Liver (tissue), 9 donors: ENCODE results near the gene CAPN7. TPM values are rescaled to one million over a fixed set of nuclear protein-coding genes. Genes with fewer than 3 reads are reported as not detected.

Experiments used
- DNase-seq: peaks from one replicate; pipeline ENCODE4 v3.0.0-alpha.2; 2017; ENCODE audit warnings: low spot score
- H3K27ac ChIP-seq, 2 donors: one replicate each; pipeline ENCODE4 v1.7.0; 2013; ENCODE audit warnings: inconsistent platforms in 2 of 2, low read length in 2 of 2, control low read depth in 1 of 2, low read depth in 1 of 2, mild to moderate bottlenecking in 1 of 2
- H3K27me3 ChIP-seq, 4 donors: one replicate each; pipeline versions ENCODE4 v1.6.1 to v1.7.0; 2013; ENCODE audit warnings: low read length in 3 of 4, inconsistent platforms in 1 of 4, mild to moderate bottlenecking in 1 of 4, moderate library complexity in 1 of 4; ENCODE audit not compliant: control insufficient read depth in 4 of 4, insufficient read depth in 4 of 4
- H3K36me3 ChIP-seq, 4 donors: one replicate each; pipeline versions ENCODE4 v1.6.1 to v1.7.0; 2013; ENCODE audit warnings: low read length in 3 of 4, mild to moderate bottlenecking in 3 of 4, low read depth in 1 of 4, moderate library complexity in 1 of 4; ENCODE audit not compliant: control insufficient read depth in 4 of 4, insufficient read depth in 3 of 4
- H3K4me1 ChIP-seq, 4 donors: one replicate each; pipeline versions ENCODE4 v1.6.1 to v1.7.0; 2013; ENCODE audit warnings: low read length in 3 of 4, mild to moderate bottlenecking in 3 of 4, moderate library complexity in 1 of 4; ENCODE audit not compliant: control insufficient read depth in 4 of 4, insufficient read depth in 4 of 4
- H3K4me3 ChIP-seq, 3 donors: one replicate each; pipeline versions ENCODE4 v1.6.1 to v1.7.0; 2013; ENCODE audit warnings: low read length in 3 of 3, control low read depth in 1 of 3, low read depth in 1 of 3, mild to moderate bottlenecking in 1 of 3
- H3K9ac ChIP-seq, 2 donors: one replicate each; pipeline ENCODE4 v1.7.0; 2013; ENCODE audit warnings: low read length in 2 of 2, mild to moderate bottlenecking in 2 of 2, moderate library complexity in 2 of 2, control low read depth in 1 of 2, low read depth in 1 of 2
- H3K9me3 ChIP-seq, 4 donors: one replicate each; pipeline versions ENCODE4 v1.6.1 to v1.7.0; 2013; ENCODE audit warnings: low read length in 3 of 4; ENCODE audit not compliant: control insufficient read depth in 4 of 4
- EGR1 ChIP-seq, 2 donors: IDR thresholded peaks; 2 replicates each; pipeline ENCODE4 v1.6.1; 2016 to 2018; ENCODE audit warnings: antibody characterized with exemption in 2 of 2, low read depth in 2 of 2
- FOXA1 ChIP-seq: IDR thresholded peaks from 2 replicates; pipeline ENCODE4 v1.6.1; 2016; ENCODE audit warnings: antibody characterized with exemption
- FOXA2 ChIP-seq: IDR thresholded peaks from 2 replicates; pipeline ENCODE4 v1.6.1; 2016; ENCODE audit warnings: antibody characterized with exemption
- GABPA ChIP-seq, 2 donors: IDR thresholded peaks in 1 of 2; conservative IDR thresholded peaks in 1 of 2; 2 replicates each; pipeline ENCODE4 v1.6.1; 2016; ENCODE audit warnings: antibody characterized with exemption in 2 of 2, mild to moderate bottlenecking in 1 of 2, moderate library complexity in 1 of 2
- HNF4A ChIP-seq, 2 donors: conservative IDR thresholded peaks; 2 replicates each; pipeline ENCODE4 v1.6.1; 2016; ENCODE audit warnings: antibody characterized with exemption in 2 of 2, mild to moderate bottlenecking in 2 of 2
- HNF4G ChIP-seq: IDR thresholded peaks from 2 replicates; pipeline ENCODE4 v1.6.1; 2016; ENCODE audit warnings: antibody characterized with exemption
- JUND ChIP-seq, 2 donors: IDR thresholded peaks; 2 replicates each; pipeline ENCODE4 v1.6.1; 2016; ENCODE audit warnings: antibody characterized with exemption in 2 of 2
- NR2F2 ChIP-seq: IDR thresholded peaks from 2 replicates; pipeline ENCODE4 v1.6.1; 2016; ENCODE audit warnings: antibody characterized with exemption
- RAD21 ChIP-seq, 2 donors: IDR thresholded peaks; 2 replicates each; pipeline ENCODE4 v1.6.1; 2016; ENCODE audit warnings: antibody characterized with exemption in 2 of 2, mild to moderate bottlenecking in 2 of 2
- REST ChIP-seq: IDR thresholded peaks from 2 replicates; pipeline ENCODE4 v1.6.1; 2016; ENCODE audit warnings: antibody characterized with exemption, mild to moderate bottlenecking
- RXRA ChIP-seq, 2 donors: IDR thresholded peaks; 2 replicates each; pipeline ENCODE4 v1.6.1; 2017 to 2018; ENCODE audit warnings: antibody characterized with exemption in 2 of 2, mild to moderate bottlenecking in 1 of 2
- SP1 ChIP-seq: IDR thresholded peaks from 2 replicates; pipeline ENCODE4 v1.6.1; 2018; ENCODE audit warnings: antibody characterized with exemption, mild to moderate bottlenecking
- TAF1 ChIP-seq: conservative IDR thresholded peaks from 2 replicates; pipeline ENCODE4 v1.6.1; 2016; ENCODE audit warnings: antibody characterized with exemption, mild to moderate bottlenecking
- YY1 ChIP-seq: IDR thresholded peaks from 2 replicates; pipeline ENCODE4 v1.6.1; 2016; ENCODE audit warnings: antibody characterized with exemption, mild to moderate bottlenecking
- WGBS: extraction: QIAGEN DNeasy Blood & Tissue Kit; methylation state at CpG from one replicate; pipeline ENCODE4 v1.1.7; 2013; 5-methylcytosine and 5-hydroxymethylcytosine counted together
- polyA plus RNA-seq, 2 donors: library from polyadenylated mRNA; stranded (reverse) in 1 of 2; unstranded in 1 of 2; fragments of 200-250 nt in 1 of 2; fragments of >200 nt in 1 of 2; fragmentation: Nextera tagmentation in 1 of 2; extraction: Ambion mirVana in 1 of 2; gene quantifications; one replicate each; pipeline versions ENCODE4 v1.2.1 to v1.2.3, GENCODE V29; 2013 to 2015
- total RNA-seq, 2 donors: library from RNA; depleted of rRNA; stranded (reverse); fragments of >200 nt; gene quantifications; one replicate each; pipeline ENCODE4 v1.2.3, GENCODE V29; 2014
- TF ChIP-seq, protein P1 (sequence below): IDR thresholded peaks from 2 replicates; pipeline ENCODE4 v1.6.1; 2016; ENCODE audit warnings: antibody characterized with exemption
- TF ChIP-seq, protein P2 (sequence below): IDR thresholded peaks from 2 replicates; pipeline ENCODE4 v1.6.1; 2016; ENCODE audit warnings: antibody characterized with exemption
- TF ChIP-seq, protein P3 (sequence below): IDR thresholded peaks from 2 replicates; pipeline ENCODE4 v1.6.1; 2016; ENCODE audit warnings: antibody characterized with exemption
- TF ChIP-seq, protein P4 (sequence below): fragments of 150-350 bp; IDR thresholded peaks from 2 replicates; pipeline ENCODE4 v1.5.1; 2017; ENCODE audit warnings: improper control_type of control experiment, low read depth, low read length; ENCODE audit not compliant: missing input control
- donor health status: healthy.
- donor health status: healthy.
- donor health status: healthy.
- donor health status: healthy.
- donor health status: healthy.

The CAPN7 gene
- total and polyA plus RNA-seq, 4 donors, result 9.5 to 41.9 (median 17.9) TPM

DNA sequence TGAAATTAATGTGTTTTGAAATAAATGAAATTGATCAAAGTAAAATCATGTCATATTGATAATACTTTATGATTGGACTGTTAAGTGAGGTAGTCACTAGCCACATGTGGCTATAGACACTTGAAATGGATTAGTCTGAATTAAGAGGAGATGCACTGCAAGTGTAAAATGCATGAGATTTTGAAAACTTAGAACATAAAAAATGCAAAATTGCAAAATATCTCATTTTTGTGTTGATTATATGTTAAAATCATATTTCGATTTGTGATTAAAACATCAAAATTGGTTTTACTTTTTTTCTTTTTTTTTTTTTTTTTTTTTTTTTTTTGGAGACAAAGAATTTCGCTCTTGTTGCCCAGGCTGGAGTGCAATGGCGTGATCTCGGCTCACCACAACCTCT lies 23.2 kb downstream of the CAPN7 start:
- no peak overlapping the region for H3K27ac ChIP-seq
- no peak for DNase-seq
- H3K4me1 ChIP-seq, result no peaks in the 10 kb centered on the region
- no peak overlapping the region for H3K4me3 ChIP-seq
- TF ChIP-seq FOXA2, result no peak
- TF ChIP-seq RXRA (IDR thresholded peaks at IDR 0.05), result no peak
- TF ChIP-seq RAD21 (IDR thresholded peaks at IDR 0.05), result no peak
- TF ChIP-seq NR2F2, result no peak
- TF ChIP-seq YY1, result no peak
- TF ChIP-seq, protein P1, sequence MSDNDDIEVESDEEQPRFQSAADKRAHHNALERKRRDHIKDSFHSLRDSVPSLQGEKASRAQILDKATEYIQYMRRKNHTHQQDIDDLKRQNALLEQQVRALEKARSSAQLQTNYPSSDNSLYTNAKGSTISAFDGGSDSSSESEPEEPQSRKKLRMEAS, result no peak
- no peak for TF ChIP-seq GABPA (IDR thresholded peaks at IDR 0.05 in 1 of 2, conservative IDR thresholded peaks at IDR 0.05 in 1 of 2)
- no peak for TF ChIP-seq SP1
- no peak for TF ChIP-seq FOXA1
- no peak for TF ChIP-seq HNF4G
- no peak for TF ChIP-seq JUND (IDR thresholded peaks at IDR 0.05)
- no peak for TF ChIP-seq REST
- TF ChIP-seq, protein P2, sequence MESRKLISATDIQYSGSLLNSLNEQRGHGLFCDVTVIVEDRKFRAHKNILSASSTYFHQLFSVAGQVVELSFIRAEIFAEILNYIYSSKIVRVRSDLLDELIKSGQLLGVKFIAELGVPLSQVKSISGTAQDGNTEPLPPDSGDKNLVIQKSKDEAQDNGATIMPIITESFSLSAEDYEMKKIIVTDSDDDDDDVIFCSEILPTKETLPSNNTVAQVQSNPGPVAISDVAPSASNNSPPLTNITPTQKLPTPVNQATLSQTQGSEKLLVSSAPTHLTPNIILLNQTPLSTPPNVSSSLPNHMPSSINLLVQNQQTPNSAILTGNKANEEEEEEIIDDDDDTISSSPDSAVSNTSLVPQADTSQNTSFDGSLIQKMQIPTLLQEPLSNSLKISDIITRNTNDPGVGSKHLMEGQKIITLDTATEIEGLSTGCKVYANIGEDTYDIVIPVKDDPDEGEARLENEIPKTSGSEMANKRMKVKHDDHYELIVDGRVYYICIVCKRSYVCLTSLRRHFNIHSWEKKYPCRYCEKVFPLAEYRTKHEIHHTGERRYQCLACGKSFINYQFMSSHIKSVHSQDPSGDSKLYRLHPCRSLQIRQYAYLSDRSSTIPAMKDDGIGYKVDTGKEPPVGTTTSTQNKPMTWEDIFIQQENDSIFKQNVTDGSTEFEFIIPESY, result no peak
- TF ChIP-seq HNF4A (conservative IDR thresholded peaks at IDR 0.05), result no peak
- no peak for TF ChIP-seq TAF1
- no peak for TF ChIP-seq EGR1 (IDR thresholded peaks at IDR 0.05; ENCODE audit: low read depth in 2 of 2)
- TF ChIP-seq, protein P3, sequence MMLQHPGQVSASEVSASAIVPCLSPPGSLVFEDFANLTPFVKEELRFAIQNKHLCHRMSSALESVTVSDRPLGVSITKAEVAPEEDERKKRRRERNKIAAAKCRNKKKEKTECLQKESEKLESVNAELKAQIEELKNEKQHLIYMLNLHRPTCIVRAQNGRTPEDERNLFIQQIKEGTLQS, result no peak
- TF ChIP-seq, protein P4, sequence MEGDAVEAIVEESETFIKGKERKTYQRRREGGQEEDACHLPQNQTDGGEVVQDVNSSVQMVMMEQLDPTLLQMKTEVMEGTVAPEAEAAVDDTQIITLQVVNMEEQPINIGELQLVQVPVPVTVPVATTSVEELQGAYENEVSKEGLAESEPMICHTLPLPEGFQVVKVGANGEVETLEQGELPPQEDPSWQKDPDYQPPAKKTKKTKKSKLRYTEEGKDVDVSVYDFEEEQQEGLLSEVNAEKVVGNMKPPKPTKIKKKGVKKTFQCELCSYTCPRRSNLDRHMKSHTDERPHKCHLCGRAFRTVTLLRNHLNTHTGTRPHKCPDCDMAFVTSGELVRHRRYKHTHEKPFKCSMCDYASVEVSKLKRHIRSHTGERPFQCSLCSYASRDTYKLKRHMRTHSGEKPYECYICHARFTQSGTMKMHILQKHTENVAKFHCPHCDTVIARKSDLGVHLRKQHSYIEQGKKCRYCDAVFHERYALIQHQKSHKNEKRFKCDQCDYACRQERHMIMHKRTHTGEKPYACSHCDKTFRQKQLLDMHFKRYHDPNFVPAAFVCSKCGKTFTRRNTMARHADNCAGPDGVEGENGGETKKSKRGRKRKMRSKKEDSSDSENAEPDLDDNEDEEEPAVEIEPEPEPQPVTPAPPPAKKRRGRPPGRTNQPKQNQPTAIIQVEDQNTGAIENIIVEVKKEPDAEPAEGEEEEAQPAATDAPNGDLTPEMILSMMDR, result no peak
- H3K9me3 ChIP-seq, result no peaks in the 10 kb centered on the region
- no peak overlapping the region for H3K9ac ChIP-seq
- no peaks in the 10 kb centered on the region for H3K27me3 ChIP-seq
- H3K36me3 ChIP-seq, result peaks cover 0 to 55% (median 47%) of the 10 kb centered on the region in 4 donors
- 85% methylated on average over 4 of the region's 4 CpGs for WGBS
